ENCODE results near the gene STKLD1.

STKLD1 gene

DNA sequence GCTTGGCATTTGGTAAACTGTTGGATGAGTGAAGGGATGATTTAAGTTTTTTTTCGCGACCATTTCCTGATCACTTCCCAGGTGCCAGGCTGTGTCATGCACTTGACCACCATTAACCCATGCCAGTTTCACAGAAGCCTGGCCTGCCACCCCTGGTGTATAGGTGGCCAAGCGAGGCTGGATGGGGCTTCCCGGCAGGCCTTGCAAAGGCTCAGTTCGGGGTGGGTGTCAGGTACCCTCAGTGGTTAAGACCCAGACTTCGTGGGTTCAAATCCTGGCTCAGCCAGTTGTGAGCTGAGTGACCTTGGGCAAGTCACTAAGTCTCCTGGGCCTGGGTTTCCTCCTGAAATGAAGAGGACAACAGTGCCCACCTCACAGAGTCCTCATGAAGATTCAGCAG is 30.6 kb upstream of the STKLD1 start:
- no peak for DNase-seq (ENCODE audit: low spot score)

DNA sequence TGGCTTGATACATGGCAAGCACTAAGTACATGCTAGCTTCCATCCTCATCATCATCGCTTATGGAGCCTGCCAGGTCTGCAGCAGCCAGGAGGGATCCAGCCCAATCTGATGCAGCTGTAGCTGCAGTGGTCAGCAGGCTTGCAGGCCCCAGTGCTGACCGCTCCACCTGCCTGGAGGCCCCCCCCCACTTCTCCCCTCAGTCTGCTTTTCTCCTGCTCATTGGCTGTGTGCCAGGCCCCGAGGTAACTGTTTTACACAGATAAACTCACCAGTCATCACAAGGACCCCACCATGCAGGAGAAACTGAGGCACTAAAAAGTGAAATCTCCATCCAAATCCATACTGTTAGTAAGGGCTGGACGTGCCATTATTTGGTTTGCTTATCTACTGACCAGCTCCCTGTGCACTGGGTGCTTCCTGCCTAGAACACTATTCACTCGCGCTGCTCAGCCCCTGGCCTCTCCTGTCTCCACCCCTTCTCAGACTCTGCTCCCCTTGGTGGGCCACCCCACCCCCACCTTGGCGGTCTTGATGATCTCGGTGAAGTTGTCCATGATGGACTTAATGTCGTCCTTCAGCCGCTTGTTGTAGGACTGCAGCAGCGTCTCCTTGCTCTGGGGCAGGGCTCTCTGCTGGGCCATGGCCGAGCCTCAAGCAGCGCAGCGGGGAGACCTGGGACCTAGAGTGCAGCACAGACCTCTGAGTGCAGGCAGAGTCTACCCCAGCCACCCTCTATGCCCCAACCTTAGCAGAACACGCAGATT is 30.0 kb upstream of the STKLD1 start:
- no peak for DNase-seq (ENCODE audit: low spot score)

DNA sequence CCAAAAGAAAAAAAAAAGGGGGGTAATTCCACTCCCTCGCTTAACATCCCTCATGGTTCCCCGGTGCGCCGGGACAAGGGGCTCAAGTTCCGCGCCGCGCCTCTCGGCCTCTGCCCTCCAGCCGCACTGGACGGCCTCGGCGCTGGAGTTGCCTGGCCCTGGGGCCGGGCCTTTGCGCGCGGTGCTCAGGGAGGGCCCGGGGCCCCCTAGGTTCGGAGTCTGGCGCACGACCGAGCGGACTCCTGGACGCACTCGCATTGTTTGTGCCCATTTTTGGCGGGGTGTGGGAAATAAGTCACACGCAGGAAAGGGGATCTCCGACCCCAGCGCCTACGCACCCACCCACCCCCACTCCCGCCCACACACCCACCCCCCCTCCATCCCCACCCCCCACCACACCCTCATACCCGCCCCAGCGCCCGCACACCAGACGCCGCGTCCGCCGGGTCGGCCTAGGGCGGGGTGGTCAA is 28.6 kb upstream of the STKLD1 start:
- DNase-seq (ENCODE audit: low spot score) = peak; percentile 38

DNA sequence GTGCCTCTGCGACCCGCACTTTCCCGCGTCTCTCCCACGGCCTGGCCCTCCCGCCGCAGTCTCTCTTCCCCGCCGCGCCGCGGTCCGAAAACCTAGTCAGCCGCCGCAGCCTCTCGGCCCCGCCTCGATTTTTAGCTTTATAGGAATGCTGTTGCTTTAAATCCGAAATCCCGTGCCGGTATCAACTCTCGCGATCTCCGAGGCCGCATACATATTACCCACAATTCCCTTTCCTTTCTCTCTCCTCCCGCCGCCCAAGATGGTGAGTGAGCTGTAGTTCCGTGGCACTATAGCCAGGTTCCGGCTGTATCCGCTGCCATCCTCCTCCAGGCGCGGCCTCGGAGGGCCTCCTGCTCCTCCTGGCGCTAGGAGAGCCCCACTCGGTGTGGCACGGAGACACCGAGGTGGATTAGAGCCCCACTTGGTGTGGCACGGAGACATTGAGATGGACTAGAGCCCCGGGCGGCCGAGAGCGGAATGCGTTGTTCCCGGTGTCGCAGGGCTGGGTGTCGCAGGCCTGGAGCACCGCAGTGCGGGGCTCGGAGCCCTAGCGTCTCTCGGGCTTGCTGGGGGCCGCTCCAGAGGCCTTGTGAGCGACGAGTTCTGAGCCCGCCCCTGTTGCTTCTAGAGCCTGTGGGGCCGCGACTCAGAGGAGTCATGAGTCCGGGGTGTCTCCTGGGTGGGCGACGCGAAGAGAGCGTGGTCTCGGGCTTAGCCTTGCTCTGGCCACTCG is 28.0 kb upstream of the STKLD1 start, which contains the start of the genes MED22 and RPL7A:
Gene MED22 (minus strand): TSS at position 147 of the 733 bp plus-strand sequence. CDS start 1,469 bp downstream, outside the sequence.
Gene RPL7A (plus strand): TSS at position 234 of the 733 bp plus-strand sequence. CDS start 26 bp downstream, at position 260.
- DNase-seq (ENCODE audit: low spot score) = peak; percentile 96

DNA sequence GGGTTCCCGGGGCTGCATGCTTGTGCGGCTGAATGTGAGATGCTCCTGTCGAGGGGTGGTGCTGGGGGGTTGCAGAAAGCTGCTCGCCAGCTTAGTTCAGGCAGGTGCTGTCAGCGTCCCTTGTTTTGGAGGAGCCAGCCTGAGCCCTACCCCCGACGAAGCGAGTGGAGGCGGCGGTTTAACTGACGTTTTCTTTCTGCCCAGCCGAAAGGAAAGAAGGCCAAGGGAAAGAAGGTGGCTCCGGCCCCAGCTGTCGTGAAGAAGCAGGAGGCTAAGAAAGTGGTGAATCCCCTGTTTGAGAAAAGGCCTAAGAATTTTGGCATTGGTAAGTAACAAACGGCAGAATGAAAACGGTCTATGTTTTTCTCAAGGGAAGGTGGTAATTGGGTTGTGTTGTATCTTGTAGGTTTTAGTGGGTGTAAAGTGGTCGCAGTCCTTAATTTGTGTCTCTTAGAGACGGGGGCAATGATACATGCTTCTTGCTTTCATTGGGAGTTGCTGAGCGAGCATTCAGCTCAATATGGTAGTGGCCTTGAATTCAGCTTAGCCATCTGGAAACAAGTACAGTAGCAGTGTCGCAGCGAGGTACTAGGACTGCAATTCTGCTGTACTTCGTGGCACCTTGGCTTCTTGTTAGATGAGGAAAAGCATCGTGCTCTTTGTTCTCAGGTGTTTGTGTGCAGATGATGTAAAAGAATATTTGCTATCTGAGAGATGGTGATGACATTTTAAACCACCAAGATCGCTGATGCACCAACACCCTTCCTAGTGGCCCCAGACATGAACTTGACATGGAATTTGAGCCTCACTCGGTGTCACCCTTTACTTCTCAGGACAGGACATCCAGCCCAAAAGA is 27.2 kb upstream of the STKLD1 start:
- no peak for DNase-seq (ENCODE audit: low spot score)

DNA sequence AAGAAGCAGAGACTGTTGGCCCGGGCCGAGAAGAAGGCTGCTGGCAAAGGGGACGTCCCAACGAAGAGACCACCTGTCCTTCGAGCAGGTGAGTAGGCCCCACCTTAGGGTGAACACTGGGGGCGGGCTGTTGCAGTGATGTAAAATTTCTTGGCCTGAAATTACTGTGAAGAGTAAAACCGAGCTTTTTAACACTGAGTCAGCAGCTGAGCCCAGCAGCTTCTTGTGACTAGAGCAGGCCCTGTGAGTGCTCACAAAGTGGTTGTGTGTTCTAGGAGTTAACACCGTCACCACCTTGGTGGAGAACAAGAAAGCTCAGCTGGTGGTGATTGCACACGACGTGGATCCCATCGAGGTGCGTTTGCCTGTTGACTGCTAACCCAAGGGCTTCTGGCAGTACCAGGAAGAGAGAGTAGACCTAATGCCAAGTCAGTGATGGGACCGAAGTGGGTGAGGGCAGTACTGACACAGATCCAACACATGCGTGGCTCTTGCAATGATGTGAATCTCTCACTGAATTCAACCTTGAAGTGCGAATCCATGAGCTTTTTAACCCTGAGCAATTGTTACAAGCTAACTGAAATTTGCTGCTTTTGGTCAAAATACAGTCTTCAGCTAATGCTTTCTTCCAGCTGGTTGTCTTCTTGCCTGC is 26.1 kb upstream of the STKLD1 start:
- no peak for DNase-seq (ENCODE audit: low spot score)

DNA sequence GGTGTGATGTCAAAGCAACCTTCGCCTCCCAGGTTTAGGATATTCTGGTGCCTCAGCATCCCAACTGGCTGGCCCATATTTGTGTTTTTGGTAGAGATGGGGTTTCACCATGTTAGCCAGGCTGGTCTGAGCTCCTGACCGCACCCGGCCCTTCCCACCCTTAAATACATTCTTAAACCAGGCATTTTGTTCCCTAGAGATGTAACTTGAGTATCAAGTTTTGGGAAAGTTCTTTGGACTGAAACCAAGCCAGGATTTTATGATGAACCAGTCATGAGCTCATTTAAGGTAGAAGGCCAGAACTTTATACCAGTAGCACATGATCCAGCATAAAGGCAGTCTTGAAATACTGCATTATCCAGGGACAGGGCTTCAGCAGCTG is 24.6 kb upstream of the STKLD1 start:
- no peak for DNase-seq (ENCODE audit: low spot score)

DNA sequence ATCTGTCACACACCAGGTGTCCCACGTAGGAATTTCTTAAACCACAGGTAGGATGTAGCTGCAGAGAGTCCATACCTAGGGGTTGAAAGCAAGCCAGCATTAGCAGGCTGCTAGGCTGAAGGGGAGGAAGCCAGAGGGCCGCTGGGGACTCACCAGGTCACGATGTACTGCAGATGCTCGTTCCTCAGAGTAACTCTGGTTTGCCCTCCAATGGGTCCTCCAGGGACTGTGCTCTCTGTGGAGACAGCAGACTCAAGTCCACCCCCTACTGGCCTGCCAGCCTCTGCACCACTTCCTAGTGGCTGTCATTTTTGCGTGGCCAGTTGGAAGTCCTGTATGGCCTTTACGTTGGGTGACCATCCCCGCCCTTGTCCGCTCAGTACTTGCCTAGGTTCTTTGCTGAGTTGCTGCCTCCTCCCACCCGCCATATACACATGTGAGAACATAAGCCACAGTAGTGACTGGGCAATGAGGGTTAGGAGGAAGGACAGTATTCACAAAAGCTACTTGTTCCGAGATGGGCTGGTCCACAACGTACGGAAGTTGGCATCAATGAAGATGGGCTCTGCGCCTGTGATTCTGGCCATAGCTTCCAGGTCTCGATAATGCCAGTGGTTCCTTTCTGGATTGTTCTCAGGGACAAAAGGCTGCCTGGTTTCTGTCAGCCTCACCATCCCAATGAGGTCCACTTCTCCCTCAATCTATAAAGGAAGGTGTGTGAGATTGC is 24.1 kb upstream of the STKLD1 start:
- peak; percentile 67 for DNase-seq (ENCODE audit: low spot score)

DNA sequence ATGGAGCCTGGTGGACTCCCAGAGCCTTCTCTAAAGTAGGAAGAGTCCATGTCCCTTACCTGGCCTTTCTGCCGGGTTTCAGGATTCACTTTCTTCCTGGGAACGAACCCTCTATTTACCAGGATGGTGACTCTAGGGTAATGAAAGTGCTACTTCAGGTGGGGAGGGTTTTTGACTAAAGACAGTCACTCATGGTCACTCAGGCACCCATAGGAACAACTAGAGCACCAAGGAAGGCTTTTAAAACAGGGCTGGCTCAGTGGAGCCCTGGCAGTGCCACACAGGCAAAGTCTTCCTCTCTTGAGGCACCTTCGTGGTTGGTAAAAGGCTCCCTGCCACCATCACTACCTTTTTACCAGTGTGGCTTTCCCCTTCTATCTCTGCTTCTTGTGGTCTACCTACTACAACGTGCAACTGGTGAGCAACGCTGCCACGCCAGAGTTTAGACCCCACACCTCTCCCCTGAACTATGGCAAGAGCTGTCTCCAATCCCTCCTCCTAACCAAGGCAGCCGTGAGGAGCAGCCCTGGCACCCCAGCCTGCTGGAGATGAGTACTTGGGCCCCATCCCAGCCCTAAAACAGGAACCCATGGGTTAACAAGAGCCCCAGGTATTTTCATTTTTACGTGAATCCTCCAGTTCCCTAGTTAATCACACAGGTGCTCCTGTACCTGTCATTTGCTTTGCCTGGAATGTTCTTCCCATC is 23.4 kb upstream of the STKLD1 start:
- no peak for DNase-seq (ENCODE audit: low spot score)

DNA sequence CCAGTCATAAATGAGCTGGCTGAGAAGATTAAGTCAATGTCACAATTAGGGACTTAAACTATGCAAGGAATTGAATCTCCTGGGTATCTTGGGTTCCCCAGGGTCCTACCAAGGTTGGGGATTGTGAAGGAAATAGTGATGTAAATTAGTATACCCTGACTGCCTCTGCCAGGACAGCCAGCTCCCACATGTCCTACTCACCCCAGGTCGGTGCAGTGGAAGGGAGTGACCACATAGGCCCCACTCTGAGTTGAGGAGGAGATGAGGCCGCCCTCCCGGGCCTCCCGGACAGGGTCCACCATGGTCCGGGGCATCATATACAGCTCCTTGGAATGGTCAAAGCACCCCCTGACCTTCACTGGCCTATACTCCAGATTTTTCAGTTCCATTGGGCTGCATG is 22.6 kb upstream of the STKLD1 start:
- no peak for DNase-seq (ENCODE audit: low spot score)

DNA sequence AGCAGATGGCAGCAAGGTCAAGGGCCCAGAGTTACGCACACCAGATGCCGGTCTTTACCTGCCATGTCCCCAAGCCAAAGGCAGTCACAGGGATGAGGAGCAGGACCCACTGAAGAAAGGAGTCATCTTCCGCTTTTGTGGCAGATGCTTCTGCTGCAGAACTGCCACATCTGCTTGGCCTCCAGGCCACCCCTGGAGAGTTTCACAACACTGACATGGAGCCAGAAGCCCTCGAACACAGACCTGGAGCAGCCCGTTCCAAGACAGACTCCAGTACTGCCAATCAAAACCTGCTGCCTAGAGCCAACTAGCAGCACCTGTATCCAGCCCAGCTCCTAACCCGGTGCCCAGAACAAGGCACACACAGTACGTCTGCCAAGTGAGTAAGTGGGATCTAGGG is 21.4 kb upstream of the STKLD1 start:
- no peak for DNase-seq (ENCODE audit: low spot score)

DNA sequence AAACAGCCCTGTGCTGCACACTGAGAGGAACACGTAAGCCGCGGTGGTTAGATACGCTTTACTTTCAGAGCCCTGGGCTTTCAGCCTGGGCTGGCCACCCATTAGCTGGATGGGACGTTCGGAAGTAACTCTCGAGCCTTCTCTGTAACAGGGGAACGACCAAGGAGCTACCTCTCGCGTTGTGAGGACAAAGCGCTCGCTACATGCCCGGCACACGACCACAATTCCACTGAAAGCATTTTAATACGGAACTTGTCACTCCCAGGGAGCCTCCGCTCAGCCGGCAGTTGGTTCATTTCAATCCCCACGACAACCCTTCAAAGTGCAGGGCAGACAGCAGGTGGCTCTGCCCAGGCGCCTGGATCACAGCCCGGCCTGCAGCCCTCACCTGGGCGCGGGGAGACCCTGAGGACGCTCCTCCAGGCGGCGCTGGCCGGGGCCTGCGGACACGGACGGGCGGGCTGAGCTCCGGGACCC is 20.2 kb upstream of the STKLD1 start:
- no peak for DNase-seq (ENCODE audit: low spot score)

DNA sequence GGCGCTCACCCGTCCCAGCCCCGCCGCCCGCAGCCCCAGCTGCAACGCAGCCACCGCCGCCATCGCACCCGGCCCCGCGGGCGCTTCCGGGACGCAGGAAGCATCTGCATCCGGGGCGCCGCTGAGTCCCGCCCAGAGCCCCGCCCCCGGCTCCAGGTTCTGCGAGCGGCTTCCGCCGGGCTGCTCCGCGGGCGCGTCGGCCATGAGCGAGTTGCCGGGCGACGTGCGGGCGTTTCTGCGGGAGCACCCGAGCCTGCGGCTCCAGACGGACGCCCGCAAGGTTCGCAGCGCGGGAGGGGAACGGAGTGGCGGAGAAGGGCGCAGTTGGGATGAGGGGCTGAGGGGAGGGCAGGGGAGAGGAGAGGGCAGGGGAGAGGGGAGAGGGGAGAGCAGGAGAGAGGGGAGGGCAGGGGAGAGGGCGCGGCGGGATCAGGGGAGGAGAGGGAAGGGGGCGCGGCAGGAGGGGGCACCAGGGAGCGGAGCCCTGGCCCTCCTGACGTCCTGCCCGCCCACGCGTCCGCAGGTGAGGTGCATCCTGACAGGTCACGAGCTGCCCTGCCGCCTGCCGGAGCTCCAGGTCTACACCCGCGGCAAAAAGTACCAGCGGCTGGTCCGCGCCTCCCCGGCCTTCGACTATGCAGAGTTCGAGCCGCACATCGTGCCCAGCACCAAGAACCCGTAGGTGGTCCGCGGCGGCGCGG is 19.6 kb upstream of the STKLD1 start, which contains the start of the genes SURF1 and SURF2:
Gene SURF1 (minus strand): TSS at position 97 of the 701 bp plus-strand sequence. CDS start 34 bp downstream, at position 63.
Gene SURF2 (plus strand): TSS at position 160 of the 701 bp plus-strand sequence. CDS start 43 bp downstream, at position 203.
- peak; percentile 86 for DNase-seq (ENCODE audit: low spot score)

DNA sequence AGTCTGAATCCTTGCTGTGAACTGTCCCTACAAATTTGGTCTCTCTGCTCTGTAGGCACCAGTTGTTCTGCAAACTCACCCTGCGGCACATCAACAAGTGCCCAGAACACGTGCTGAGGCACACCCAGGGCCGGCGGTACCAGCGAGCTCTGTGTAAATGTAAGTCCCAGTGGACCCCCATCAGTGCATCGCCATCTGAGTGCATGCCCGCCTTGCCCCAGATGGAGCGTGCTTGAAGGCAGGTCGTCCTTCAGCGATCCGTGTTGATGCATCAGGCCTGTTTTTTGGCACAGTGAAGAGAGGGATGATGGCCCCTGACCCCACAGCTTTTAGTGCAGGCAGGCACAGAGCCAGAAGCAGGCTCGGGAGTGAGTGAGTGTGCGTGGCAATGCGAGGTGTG is 18.5 kb upstream of the STKLD1 start:
- no peak for DNase-seq (ENCODE audit: low spot score)

DNA sequence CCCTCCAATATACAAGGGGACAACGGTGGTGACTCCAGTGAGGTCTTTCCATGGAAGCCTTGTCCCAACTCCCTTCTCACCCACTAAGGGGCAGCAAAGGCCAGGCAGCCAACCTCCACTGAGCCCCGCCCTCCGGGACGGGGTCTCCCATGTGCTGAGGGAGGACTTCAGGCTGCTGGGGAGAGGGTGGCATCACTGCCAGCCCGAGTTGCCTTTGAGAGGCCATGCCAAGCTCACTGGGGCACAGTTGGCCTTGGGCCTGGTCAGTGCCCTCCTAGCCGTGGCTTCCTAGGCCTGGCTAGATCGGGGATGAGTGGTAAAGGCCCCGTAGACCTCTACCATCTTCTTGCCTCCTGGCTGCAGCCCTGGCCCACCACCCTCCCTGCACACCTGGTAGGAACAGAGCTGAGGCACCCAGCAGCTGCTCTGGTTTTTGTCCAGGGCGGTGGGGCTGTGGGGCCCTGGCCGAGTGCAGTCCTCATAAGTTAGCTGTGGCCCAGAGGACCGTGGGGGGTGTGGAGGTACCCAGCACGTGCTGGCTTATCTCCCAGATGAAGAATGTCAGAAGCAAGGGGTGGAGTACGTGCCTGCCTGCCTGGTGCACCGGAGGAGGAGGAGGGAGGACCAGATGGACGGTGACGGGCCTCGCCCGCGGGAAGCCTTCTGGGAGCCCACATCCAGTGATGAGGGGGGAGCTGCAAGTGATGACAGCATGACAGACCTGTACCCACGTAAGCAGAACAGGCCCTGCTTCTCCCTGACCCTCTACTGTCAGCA is 16.6 kb upstream of the STKLD1 start:
- DNase-seq (ENCODE audit: low spot score) = no peak

DNA sequence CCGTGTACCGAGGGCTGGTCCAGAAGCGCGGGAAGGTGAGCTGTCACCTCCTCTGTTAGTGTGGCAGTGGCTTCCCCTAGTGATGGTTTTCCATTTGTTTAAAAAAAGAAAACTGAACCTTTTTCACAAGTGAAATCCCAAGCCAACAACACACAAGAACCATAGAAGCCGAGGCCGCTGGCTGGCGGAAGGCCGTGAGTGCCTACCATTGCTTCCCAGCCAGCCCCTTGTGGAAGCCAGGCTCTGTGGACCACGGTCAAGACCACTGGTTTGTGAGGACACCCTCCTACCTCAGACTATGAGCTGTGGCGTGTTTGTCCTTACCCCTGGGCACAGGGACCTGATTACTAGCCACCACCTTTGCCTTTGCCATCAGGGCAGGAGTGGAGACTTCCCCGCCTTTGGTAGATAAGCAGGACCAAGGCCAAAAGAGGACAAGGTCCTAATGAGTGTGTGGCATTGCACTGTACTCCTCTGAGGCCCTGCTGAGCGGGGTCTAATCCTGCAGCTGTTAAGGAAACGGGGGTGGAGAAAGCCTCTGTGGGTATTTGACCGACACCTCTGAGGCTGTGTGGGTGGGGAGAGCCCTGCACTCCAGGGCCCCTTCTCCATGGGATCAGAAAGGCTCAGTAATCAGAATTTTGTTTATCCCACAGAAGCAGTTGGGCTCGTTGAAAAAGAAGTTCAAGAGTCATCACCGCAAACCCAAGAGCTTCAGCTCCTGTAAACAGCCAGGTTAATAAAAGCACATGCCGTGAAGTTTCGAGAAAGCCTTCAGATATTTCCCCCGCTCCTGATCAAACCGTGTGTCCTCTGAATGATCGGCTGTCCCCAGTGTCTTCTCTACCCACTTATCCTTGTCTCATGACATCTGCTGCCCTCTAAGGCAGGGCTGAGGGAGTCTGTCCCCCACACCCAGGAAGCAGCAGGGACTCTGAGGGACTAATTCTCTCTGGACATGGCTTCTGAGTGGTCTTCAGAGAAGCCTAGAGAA is 15.5 kb upstream of the STKLD1 start:
- DNase-seq (ENCODE audit: low spot score) = no peak

DNA sequence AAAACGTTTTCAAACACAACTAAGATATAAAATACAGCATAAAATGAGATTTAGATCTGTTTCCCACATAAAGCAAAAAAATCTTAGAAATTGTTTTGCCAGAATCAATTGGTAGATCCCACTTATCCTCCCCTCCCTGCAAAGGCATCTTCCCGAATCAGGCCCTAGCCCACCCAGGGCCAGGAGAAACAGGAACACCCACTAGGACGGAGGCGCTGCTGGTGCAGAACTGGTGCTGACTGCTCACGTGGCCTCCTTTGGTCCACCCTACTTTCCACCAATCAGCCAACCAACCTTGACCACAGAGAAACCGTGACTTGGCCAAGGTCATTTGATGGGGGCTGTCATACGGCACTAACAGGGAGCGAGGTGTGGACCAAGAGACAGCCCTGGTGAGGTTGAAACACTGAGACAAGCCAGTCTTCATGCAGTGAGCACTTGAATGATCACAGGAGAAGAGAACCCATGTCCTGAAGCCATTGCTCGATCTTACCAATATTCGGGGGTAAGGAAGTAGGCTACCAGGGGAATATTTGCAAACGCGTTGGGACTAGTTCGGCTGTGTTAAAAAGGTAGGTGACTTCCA is 14.6 kb upstream of the STKLD1 start:
- no peak for DNase-seq (ENCODE audit: low spot score)

All from kidney tubule cell (primary cell).